GM12865 (cell line): ENCODE measurements around the gene C11orf87.

ENCODE experiments used
- DNase-seq: peaks from one replicate; pipeline ENCODE4 v3.0.0; 2010; ENCODE audit warnings: low read depth
- H3K4me3 ChIP-seq: 2 replicates; pipeline ENCODE4 v1.5.1; 2011; ENCODE audit warnings: mild to moderate bottlenecking, low read depth, low read length, control low read depth
- TF ChIP-seq, protein P1 (sequence below): IDR thresholded peaks from 2 replicates; pipeline ENCODE4 v1.5.1; 2011; ENCODE audit warnings: low read length, control low read depth, low read depth, inconsistent platforms; ENCODE audit not compliant: insufficient read depth; ENCODE audit errors: missing control alignments

Gene C11orf87

DNA sequence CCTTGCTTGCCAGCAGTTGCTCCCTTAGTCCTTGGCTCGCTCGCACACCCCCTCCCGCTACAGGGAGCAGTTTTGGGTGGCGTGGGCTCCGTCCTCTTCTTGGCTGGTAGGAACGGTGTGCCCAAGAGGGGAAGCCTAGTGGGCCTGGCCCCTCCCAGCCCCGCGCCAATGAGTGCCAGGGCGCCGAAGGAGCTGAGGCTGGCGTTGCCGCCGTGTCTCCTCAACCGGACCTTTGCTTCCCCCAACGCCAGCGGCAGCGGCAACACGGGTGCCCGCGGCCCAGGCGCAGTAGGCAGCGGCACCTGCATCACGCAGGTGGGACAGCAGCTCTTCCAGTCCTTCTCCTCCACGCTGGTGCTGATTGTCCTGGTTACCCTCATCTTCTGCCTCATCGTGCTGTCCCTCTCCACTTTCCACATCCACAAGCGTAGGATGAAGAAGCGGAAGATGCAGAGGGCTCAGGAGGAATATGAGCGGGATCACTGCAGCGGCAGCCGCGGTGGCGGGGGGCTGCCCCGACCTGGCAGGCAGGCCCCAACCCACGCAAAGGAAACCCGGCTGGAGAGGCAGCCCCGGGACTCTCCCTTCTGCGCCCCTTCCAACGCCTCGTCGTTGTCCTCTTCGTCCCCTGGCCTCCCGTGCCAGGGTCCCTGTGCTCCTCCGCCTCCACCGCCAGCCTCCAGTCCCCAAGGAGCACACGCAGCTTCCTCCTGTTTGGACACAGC is 1.6 kb downstream of the C11orf87 start:
- TF ChIP-seq, protein P1, sequence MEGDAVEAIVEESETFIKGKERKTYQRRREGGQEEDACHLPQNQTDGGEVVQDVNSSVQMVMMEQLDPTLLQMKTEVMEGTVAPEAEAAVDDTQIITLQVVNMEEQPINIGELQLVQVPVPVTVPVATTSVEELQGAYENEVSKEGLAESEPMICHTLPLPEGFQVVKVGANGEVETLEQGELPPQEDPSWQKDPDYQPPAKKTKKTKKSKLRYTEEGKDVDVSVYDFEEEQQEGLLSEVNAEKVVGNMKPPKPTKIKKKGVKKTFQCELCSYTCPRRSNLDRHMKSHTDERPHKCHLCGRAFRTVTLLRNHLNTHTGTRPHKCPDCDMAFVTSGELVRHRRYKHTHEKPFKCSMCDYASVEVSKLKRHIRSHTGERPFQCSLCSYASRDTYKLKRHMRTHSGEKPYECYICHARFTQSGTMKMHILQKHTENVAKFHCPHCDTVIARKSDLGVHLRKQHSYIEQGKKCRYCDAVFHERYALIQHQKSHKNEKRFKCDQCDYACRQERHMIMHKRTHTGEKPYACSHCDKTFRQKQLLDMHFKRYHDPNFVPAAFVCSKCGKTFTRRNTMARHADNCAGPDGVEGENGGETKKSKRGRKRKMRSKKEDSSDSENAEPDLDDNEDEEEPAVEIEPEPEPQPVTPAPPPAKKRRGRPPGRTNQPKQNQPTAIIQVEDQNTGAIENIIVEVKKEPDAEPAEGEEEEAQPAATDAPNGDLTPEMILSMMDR, result no peak
- H3K4me3 ChIP-seq, result no peak overlapping the region
- no peak for DNase-seq

DNA sequence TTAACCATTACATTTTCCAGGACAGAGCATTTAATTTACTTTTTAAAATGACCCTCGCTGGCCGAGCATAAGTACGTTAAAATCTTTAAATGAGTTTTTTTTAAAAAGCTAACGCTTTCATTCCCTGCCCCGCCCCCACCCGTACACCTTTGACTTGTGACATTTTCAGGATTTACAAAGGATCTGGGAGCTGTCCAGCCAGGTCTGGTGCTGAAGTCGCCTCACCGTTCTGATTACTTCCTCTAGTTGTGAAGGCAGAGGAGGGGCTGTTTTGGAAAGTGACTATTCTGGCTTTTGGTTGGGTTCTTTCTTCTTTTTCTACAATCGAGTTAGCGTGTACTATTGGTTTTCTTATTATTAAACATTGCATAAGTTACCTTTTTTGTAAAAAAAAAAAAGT is 2.9 kb downstream of the C11orf87 start:
- peak; percentile 21 for DNase-seq
- TF ChIP-seq, protein P1, result no peak
- H3K4me3 ChIP-seq, result no peak overlapping the region

DNA sequence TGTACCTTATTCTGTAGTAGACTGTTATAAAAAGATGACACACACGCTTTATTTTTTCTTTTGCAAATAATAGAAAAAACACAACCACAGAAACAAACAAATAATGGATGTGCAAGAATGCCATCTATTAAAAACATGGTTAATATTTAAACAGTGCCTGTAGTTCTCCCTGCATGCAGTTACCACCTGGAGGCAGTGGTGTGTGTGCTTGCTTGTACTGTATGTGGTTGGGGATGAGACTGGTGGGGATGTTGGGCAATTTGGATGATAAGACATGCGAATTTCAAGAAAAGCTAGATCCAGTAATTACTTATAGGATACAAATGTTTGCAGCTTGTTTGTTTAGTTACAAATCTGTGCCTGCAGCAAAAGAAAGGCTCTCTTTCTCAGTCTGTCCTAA is 3.6 kb downstream of the C11orf87 start:
- no peak for DNase-seq
- TF ChIP-seq, protein P1, result no peak
- H3K4me3 ChIP-seq, result no peak overlapping the region

DNA sequence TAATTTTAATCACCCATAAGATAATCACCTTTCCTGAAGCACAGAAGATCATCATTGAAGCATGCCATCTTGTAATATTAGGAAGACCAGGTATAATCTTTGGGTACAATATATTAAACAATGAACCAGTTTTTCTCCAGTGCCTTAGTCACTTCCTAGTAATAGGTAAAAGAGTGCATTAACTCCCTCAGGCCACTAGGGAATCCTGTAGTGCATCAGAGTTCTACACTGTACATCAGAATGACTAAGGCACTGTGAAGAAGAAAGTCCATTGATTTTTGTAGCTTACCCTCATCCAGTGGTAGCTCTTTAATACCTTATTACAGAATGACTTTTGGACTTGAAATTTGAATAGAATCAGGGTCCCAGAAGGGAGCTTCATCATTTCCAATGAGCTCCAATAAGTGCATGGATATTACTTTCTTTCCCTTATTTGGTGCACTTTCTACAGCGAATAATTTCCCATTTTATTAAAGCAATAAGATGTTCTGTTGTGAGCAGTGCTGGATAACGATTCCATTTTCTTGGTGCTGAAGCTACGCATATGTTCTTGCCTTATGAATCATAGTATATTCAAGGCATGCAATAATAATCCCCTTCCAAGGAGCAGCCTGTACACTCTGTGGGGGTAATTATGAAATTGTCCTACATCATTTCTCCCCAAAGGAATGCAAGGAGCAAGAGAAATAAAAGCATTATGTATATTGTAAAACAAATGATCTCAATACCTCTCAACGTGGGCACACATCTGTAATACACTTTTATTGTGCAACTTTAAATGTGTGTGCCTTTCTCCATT is 4.7 kb downstream of the C11orf87 start:
- H3K4me3 ChIP-seq, result no peak overlapping the region
- DNase-seq, result no peak
- TF ChIP-seq, protein P1, result peak; percentile 18

DNA sequence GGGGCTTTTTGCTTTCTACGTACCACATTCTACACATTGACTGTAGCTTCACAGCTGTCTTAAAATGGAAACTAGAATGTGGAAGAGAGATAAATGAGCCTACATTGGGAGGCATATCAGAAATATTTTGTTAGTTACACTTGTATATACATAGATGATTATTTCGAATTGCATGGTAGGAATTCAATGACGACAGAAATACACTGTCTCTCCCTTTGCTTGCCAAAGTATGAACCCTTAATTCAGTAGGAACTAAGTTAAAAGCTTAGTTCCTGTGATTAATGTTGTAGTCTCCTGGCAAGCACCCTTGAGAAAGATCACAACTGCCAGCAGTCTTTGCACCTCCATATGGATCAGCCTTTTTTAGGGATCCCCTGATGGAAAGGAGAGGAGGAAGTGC is 10.1 kb downstream of the C11orf87 start:
- no peak for DNase-seq
- H3K4me3 ChIP-seq, result no peak overlapping the region
- TF ChIP-seq, protein P1, result no peak

DNA sequence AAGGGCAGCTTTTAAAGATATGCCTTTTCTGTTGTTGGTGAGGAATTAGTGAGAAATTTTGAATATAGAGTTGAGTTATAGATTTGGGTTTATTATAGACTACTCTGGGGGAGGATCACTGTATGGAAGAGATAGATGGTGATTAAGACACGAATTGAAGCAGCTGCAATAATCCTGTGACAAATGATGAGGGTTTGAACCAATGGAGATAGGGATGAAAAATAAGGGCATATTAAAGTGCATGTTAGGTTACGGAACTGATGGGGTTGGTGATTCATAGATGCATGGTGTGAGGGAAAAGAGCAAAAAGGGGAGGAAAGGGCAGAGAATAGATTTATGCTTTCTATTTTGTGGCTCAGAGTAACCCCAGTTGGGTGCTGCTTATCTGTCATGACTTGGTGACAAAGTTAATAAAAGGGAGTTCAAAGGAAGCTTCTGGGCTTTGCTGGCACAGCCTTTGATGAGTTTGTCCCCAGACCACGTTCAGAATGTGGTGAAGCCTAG is 11.8 kb downstream of the C11orf87 start:
- no peak overlapping the region for H3K4me3 ChIP-seq
- no peak for DNase-seq
- TF ChIP-seq, protein P1, result no peak
